H1 (cell line): Measurements from ENCODE around the gene KLK12. TPM values are rescaled to one million over a fixed set of nuclear protein-coding genes. Genes with fewer than 3 reads are reported as not detected.

ENCODE experiments used
- CTCF ChIA-PET: fragments of 300-600 bp; sonication (Branson Sonifier 250); formaldehyde crosslinking; loops from one replicate; lab custom pipeline; 2021; ENCODE audit not compliant: partially characterized antibody; lab: Charles Lee
- POLR2A ChIA-PET: fragments of 300-600 bp; sonication (Branson Sonifier 250); formaldehyde crosslinking; loops from one replicate; lab custom pipeline; 2021; ENCODE audit warnings: inconsistent platforms; ENCODE audit not compliant: partially characterized antibody; lab: Charles Lee
- DNase-seq, 2 experiments: peaks; one replicate each; pipeline versions ENCODE4 v3.0.0 to v3.0.0-alpha.2; 2010 to 2022; ENCODE audit warnings: low spot score in 2 of 2, low read depth in 1 of 2, mixed read lengths in 1 of 2
- FAIRE-seq: peaks from 2 replicates; lab custom pipeline; 2011; peaks lifted over from hg19 to GRCh38; lab: Jason Lieb, UNC
- H2AFZ ChIP-seq: 2 replicates; pipeline ENCODE4 v1.8.1; 2012; ENCODE audit warnings: low read length, inconsistent platforms
- H2AK5ac ChIP-seq: 2 replicates; pipeline ENCODE4 v1.6.1; 2013; ENCODE audit warnings: low read depth, low read length
- H2BK120ac ChIP-seq: replicated peaks from 2 replicates; pipeline ENCODE3; 2013; ENCODE audit warnings: low read depth, low read length, inconsistent platforms
- H2BK12ac ChIP-seq: 2 replicates; pipeline ENCODE4 v1.6.1; 2013; ENCODE audit warnings: low read depth, low read length
- H2BK15ac ChIP-seq: 2 replicates; pipeline ENCODE4 v1.6.1; 2013; ENCODE audit warnings: low read length
- H2BK20ac ChIP-seq: 2 replicates; pipeline ENCODE4 v1.6.1; 2013; ENCODE audit warnings: low read length
- H2BK5ac ChIP-seq: 2 replicates; pipeline ENCODE4 v1.6.1; 2013; ENCODE audit warnings: low read depth, low read length
- H3K14ac ChIP-seq: 2 replicates; pipeline ENCODE4 v1.6.1; 2013; ENCODE audit warnings: inconsistent platforms; ENCODE audit not compliant: insufficient read length
- H3K18ac ChIP-seq: 2 replicates; pipeline ENCODE4 v1.6.1; 2013; ENCODE audit warnings: low read length; ENCODE audit errors: extremely low read depth
- H3K23ac ChIP-seq: 2 replicates; pipeline ENCODE4 v1.6.1; 2013; ENCODE audit warnings: inconsistent platforms; ENCODE audit not compliant: insufficient read length
- H3K23me2 ChIP-seq: 2 replicates; pipeline ENCODE4 v1.6.1; 2013; ENCODE audit warnings: low read depth, low read length
- H3K27ac ChIP-seq: 2 replicates; pipeline ENCODE4 v1.6.1; 2011; ENCODE audit warnings: low read depth, low read length, inconsistent platforms
- H3K27me3 ChIP-seq, 4 experiments: replicated peaks in 1 of 4; 1 replicate in 1 of 4; 2 replicates in 3 of 4; pipeline versions ENCODE4 v1.6.1 to v1.8.1; 2011 to 2013; ENCODE audit warnings: low read length in 3 of 4, mild to moderate bottlenecking in 3 of 4, inconsistent platforms in 2 of 4, mixed read lengths in 2 of 4, moderate library complexity in 1 of 4; ENCODE audit not compliant: control insufficient read depth in 3 of 4, insufficient read depth in 3 of 4; ENCODE audit errors: extremely low read depth in 1 of 4
- H3K36me3 ChIP-seq, 4 experiments: 2 replicates each; pipeline versions ENCODE4 v1.6.1 to v1.8.1; 2011 to 2013; ENCODE audit warnings: mild to moderate bottlenecking in 4 of 4, low read length in 3 of 4, moderate library complexity in 2 of 4, control low read depth in 1 of 4, inconsistent platforms in 1 of 4; ENCODE audit not compliant: insufficient read depth in 4 of 4, control insufficient read depth in 2 of 4
- H3K4ac ChIP-seq: replicated peaks from 2 replicates; pipeline ENCODE3; 2013; ENCODE audit warnings: low read length, low read depth, mixed read lengths, inconsistent platforms; ENCODE audit not compliant: insufficient read length
- H3K4me1 ChIP-seq, 4 experiments: replicated peaks in 1 of 4; 1 replicate in 1 of 4; 2 replicates in 3 of 4; pipeline versions ENCODE4 v1.6.1 to v1.8.1; 2011 to 2013; ENCODE audit warnings: low read length in 3 of 4, inconsistent platforms in 2 of 4, mixed read lengths in 1 of 4; ENCODE audit not compliant: insufficient read depth in 4 of 4, control insufficient read depth in 3 of 4
- H3K4me2 ChIP-seq, 2 experiments: 2 replicates each; pipeline versions ENCODE4 v1.6.1 to v1.8.1; 2011 to 2013; ENCODE audit warnings: low read depth in 2 of 2, low read length in 2 of 2, control low read depth in 1 of 2, inconsistent platforms in 1 of 2, mild to moderate bottlenecking in 1 of 2; ENCODE audit not compliant: insufficient read depth in 1 of 2
- H3K4me3 ChIP-seq, 4 experiments: fragments of 200-600, 300-600 bp in 1 of 4; sonication (generic), shearing (Covaris generic), sonication (Bioruptor Twin) in 1 of 4; 2 replicates each; pipeline versions ENCODE4 v1.5.1 to v1.8.1; 2011 to 2016; ENCODE audit warnings: low read length in 4 of 4, low read depth in 3 of 4, control low read depth in 2 of 4, inconsistent platforms in 2 of 4, mild to moderate bottlenecking in 2 of 4, mixed read lengths in 1 of 4, moderate library complexity in 1 of 4; ENCODE audit not compliant: insufficient read depth in 2 of 4; ENCODE audit errors: extremely low read depth in 1 of 4
- H3K56ac ChIP-seq: replicated peaks from 2 replicates; pipeline ENCODE3; 2013; ENCODE audit warnings: low read depth, mild to moderate bottlenecking, mixed read lengths, low read length, inconsistent platforms; ENCODE audit not compliant: insufficient read length
- H3K79me1 ChIP-seq: 2 replicates; pipeline ENCODE4 v1.6.1; 2013; ENCODE audit warnings: low read depth, low read length, control low read depth
- H3K79me2 ChIP-seq, 2 experiments: 2 replicates each; pipeline versions ENCODE4 v1.6.1 to v1.8.1; 2012 to 2013; ENCODE audit warnings: low read length in 2 of 2, mild to moderate bottlenecking in 2 of 2, inconsistent platforms in 1 of 2; ENCODE audit not compliant: insufficient read depth in 2 of 2, control insufficient read depth in 1 of 2
- H3K9ac ChIP-seq, 4 experiments: replicated peaks in 1 of 4; 1 replicate in 1 of 4; 2 replicates in 3 of 4; pipeline versions ENCODE4 v1.6.1 to v1.8.1; 2011 to 2013; ENCODE audit warnings: low read depth in 3 of 4, low read length in 3 of 4, control low read depth in 2 of 4, mild to moderate bottlenecking in 2 of 4, moderate library complexity in 2 of 4, inconsistent platforms in 1 of 4; ENCODE audit errors: extremely low read depth in 1 of 4
- H3K9me3 ChIP-seq, 2 experiments: 2 replicates each; pipeline versions ENCODE4 v1.6.1 to v1.8.1; 2012 to 2013; ENCODE audit warnings: mild to moderate bottlenecking in 2 of 2, moderate library complexity in 2 of 2, control low read depth in 1 of 2, inconsistent platforms in 1 of 2, low read depth in 1 of 2, low read length in 1 of 2, mixed read lengths in 1 of 2; ENCODE audit not compliant: insufficient read depth in 2 of 2
- H4K20me1 ChIP-seq, 2 experiments: replicated peaks in 1 of 2; 2 replicates each; pipeline versions ENCODE3 to v1.8.1; 2011 to 2013; ENCODE audit warnings: inconsistent platforms in 2 of 2, low read length in 2 of 2, mild to moderate bottlenecking in 1 of 2; ENCODE audit not compliant: insufficient read depth in 2 of 2, control insufficient read depth in 1 of 2
- H4K5ac ChIP-seq: 2 replicates; pipeline ENCODE4 v1.6.1; 2013; ENCODE audit warnings: low read length, low read depth, mixed read lengths, inconsistent platforms; ENCODE audit not compliant: insufficient read length
- H4K8ac ChIP-seq: 2 replicates; pipeline ENCODE4 v1.8.0; 2013; ENCODE audit warnings: mild to moderate bottlenecking, moderate library complexity, low read length, inconsistent platforms; ENCODE audit not compliant: insufficient read depth; ENCODE audit errors: extremely low read depth
- H4K91ac ChIP-seq: replicated peaks from 2 replicates; pipeline ENCODE3; 2013; ENCODE audit warnings: low read length, mixed read lengths, inconsistent platforms; ENCODE audit not compliant: insufficient read length
- BCL11A ChIP-seq, 2 experiments: IDR thresholded peaks; one replicate each; pipeline ENCODE4 v1.6.1; 2011; ENCODE audit warnings: low read depth in 2 of 2, low read length in 2 of 2, mild to moderate bottlenecking in 2 of 2
- TBP ChIP-seq: IDR thresholded peaks from 2 replicates; pipeline ENCODE4 v1.6.1; 2011; ENCODE audit warnings: low read depth, low read length, improper control_type of control experiment
- WGBS, 2 experiments: shearing (Covaris generic) in 1 of 2; methylation state at CpG; one replicate each; pipeline versions ENCODE4 v1.1.6 to v1.1.7; 2013 to 2015; ENCODE audit warnings: low lambda C conversion rate in 2 of 2, mixed read lengths in 2 of 2, inconsistent platforms in 1 of 2, low coverage in 1 of 2, missing lambda C conversion rate in 1 of 2; ENCODE audit not compliant: insufficient replicate concordance in 2 of 2, insufficient coverage in 1 of 2, insufficient read length in 1 of 2; ENCODE audit errors: extremely low coverage in 1 of 2, missing lambda C conversion rate in 1 of 2; 5-methylcytosine and 5-hydroxymethylcytosine counted together
- polyA plus RNA-seq, 7 experiments: library from polyadenylated mRNA; depleted of rRNA in 3 of 7; stranded (reverse) in 5 of 7; unstranded in 2 of 7; fragments of >200 nt in 5 of 7; fragments of 200-250 nt in 2 of 7; gene quantifications; 1 replicate in 5 of 7; 2 replicates in 1 of 7; 4 replicates in 1 of 7; pipeline versions ENCODE4 v1.2.1 to v1.2.3, GENCODE V29; 2011 to 2013; ENCODE audit warnings: missing spikeins in 2 of 7, mixed read lengths in 2 of 7
- total RNA-seq: library from RNA; stranded (reverse); fragmentation: NEBNext Ultra II Directional; extraction: Animal tissue kit (Norgen Biotek cat#: 25700); gene quantifications from 2 replicates; pipeline ENCODE4 v1.2.1, GENCODE V29; 2021
- TF ChIP-seq, protein P1 (sequence below): IDR thresholded peaks from 2 replicates; pipeline ENCODE4 v1.6.1; 2012; ENCODE audit warnings: inconsistent platforms

Gene KLK12
- total and polyA plus RNA-seq, 2 of the 8 experiments (the other 6 are each of a cell fraction or from before 2014, with no cell fraction given) = 0.24 TPM; not detected in 1

DNA sequence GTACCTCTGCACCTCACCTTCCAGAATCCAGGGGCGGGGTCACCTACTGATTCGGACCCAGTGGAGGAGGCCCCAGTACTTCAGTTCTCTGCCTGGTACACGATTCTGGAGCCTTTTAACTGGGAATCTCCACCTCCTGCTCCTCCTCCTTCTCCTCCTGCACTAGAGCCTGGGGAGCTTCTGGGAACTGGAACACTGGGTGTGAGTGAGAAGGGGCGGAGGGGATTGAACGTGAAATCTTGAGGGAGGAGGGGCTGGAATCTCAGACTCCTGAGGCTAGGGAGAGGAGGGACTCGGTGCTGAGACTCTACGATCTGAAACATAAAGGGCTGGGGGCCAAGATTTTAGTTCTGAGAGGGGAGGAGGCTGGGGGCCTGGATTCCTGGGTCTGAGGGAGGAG is 33.3 kb downstream of the KLK12 start, which contains the start of gene KLK8:
Gene KLK8, minus strand, starts transcription at position 90 of the 400 bp plus-strand sequence. CDS start 437 bp downstream, outside the sequence.
- 86% methylated on average over 6 of the region's 7 CpGs; no CpG with 5 or more reads in 1 of the 2 experiments for WGBS, 2 experiments
- CTCF ChIA-PET = interaction anchor here (0.8 to 3.7 kb wide), 9 partner anchors 12 to 96 kb away, joined by 3 to 19 read pairs (median 4); no protein-coding TSS in a partner anchor

More for the DNA sequence above, 33.3 kb downstream of the KLK12 start, which contains the start of gene KLK8:
- Histone ChIP-seq H4K20me1 (no peaks in the 10 kb centered on the region), H3K23me2 (no peaks in the 10 kb centered on the region), H3K79me2 (no peaks in the 10 kb centered on the region), H3K56ac (no peak within 1 kb of the TSS), H3K27me3 (no peaks in the 10 kb centered on the region; a peak in 1 of 7 replicates), H3K18ac (peak within 1 kb of the TSS; percentile 48; the same call in 1 of the 2 replicates), H4K91ac (peak within 1 kb of the TSS; percentile 69), H2AFZ (peak within 1 kb of the TSS; percentile 67; the same call in 1 of the 2 replicates), H2BK5ac (peak within 1 kb of the TSS; percentile 73; the same call in 1 of the 2 replicates), H3K23ac (no peak within 1 kb of the TSS), H3K4me1 (peaks cover 0 to 20% (median 6%) of the 10 kb centered on the region in 4 experiments; a peak in 6 of 7 replicates), H2AK5ac (0 out of 2 replicates have a peak within 1 kb of the TSS, but pooled peaks have one; percentile 53), H4K5ac (no peak within 1 kb of the TSS), H3K27ac (0 out of 2 replicates have a peak within 1 kb of the TSS, but pooled peaks have one; percentile 6), H3K9me3 (no peaks in the 10 kb centered on the region), H3K4me3 (peak within 1 kb of the TSS in 2 of 4 experiments; percentile 15 to 29; a peak in 4 of 8 replicates), H2BK20ac (peak within 1 kb of the TSS; percentile 48; the same call in 1 of the 2 replicates), H4K8ac (no peak within 1 kb of the TSS), H3K36me3 (no peaks in the 10 kb centered on the region), H2BK120ac (no peak within 1 kb of the TSS), H3K9ac (no peak within 1 kb of the TSS), H3K4me2 (peak within 1 kb of the TSS; percentile 26 to 71), H3K4ac (peak within 1 kb of the TSS; percentile 34), H3K79me1 (no peaks in the 10 kb centered on the region), H2BK12ac (peak within 1 kb of the TSS; percentile 92), H2BK15ac (peak within 1 kb of the TSS; percentile 61), H3K14ac (no peak within 1 kb of the TSS)
- FAIRE-seq (no peak), DNase-seq (no peak)
- TF ChIP-seq TBP = no peak
- TF ChIP-seq, protein P1, sequence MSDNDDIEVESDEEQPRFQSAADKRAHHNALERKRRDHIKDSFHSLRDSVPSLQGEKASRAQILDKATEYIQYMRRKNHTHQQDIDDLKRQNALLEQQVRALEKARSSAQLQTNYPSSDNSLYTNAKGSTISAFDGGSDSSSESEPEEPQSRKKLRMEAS = no peak
- TF ChIP-seq BCL11A (IDR thresholded peaks at IDR 0.05; ENCODE audit: low read depth in 2 of 2, low read length in 2 of 2) = no peak
- POLR2A ChIA-PET = interaction anchor here (0.8 to 1.8 kb wide), 3 partner anchors 16 to 27 kb away, joined by 3 to 7 read pairs (median 4); no protein-coding TSS in a partner anchor
